ENCODE results near the gene GPC3. TPM values are rescaled to one million over a fixed set of nuclear protein-coding genes. Genes with fewer than 3 reads are reported as not detected.

Gene GPC3
- total and polyA plus RNA-seq, 2 experiments from 2014 or later, result 36.8 to 60.1 TPM

- TF ChIP-seq CTCF (conservative IDR thresholded peaks at IDR 0.05; ENCODE audit: low read depth in 2 of 2), result no peak
- no peak for TF ChIP-seq POLR2AphosphoS5 (IDR thresholded peaks at IDR 0.05; ENCODE audit: low read depth)
- no peak for TF ChIP-seq STAT1 (IDR thresholded peaks at IDR 0.05; ENCODE audit: unreplicated experiment)
- TF ChIP-seq ZNF114 (CRISPR knock-in tag; IDR thresholded peaks at IDR 0.05), result no peak
- no peak for TF ChIP-seq ZNF331 (CRISPR knock-in tag; IDR thresholded peaks at IDR 0.05; ENCODE audit: low read depth)
These were observed 165.8 kb downstream of the GPC3 start (continued) for GRCh38 chrX:133819546-133819945.

GRCh38 chrX:133818019-133818418, 167.4 kb downstream of the GPC3 start:
- DNase-seq (ENCODE audit: low spot score) (no peak), ATAC-seq (no peak)
- H3K4me3 ChIP-seq, result no peak overlapping the region
- H2AFZ ChIP-seq, result no peak overlapping the region
- Mint-ChIP-seq H3K9me3 (no peaks in the 10 kb centered on the region), H3K36me3 (ENCODE audit: low read depth) (no peaks in the 10 kb centered on the region), H3K27me3 (ENCODE audit: insufficient read depth, low read depth, poor library complexity) (no peaks in the 10 kb centered on the region), H3K4me1 (no peaks in the 10 kb centered on the region; the same call in 2 of the 3 replicates), H3K27ac (no peak overlapping the region), H3K4me3 (no peak overlapping the region)
- H4K20me1 ChIP-seq (replicated peaks; ENCODE audit: insufficient read depth), result no peaks in the 10 kb centered on the region
- no peaks in the 10 kb centered on the region for H3K36me3 ChIP-seq (ENCODE audit: insufficient read depth)
- H3K4me2 ChIP-seq, result no peak overlapping the region
- H3K4me1 ChIP-seq (ENCODE audit: insufficient read depth), result no peaks in the 10 kb centered on the region
- H3K79me2 ChIP-seq (replicated peaks; ENCODE audit: insufficient read depth), result no peaks in the 10 kb centered on the region
- H3K9me2 ChIP-seq (ENCODE audit: insufficient read depth), result no peaks in the 10 kb centered on the region
- no peaks in the 10 kb centered on the region for H3K27me3 ChIP-seq (ENCODE audit: insufficient read depth)
- no peaks in the 10 kb centered on the region for H3F3A ChIP-seq (replicated peaks; ENCODE audit: low read depth)
- no peak overlapping the region for H3K27ac ChIP-seq (ENCODE audit: low read depth)
- TF ChIP-seq ZNF331 (CRISPR knock-in tag; IDR thresholded peaks at IDR 0.05; ENCODE audit: low read depth) (no peak), NANOG (IDR thresholded peaks at IDR 0.05; ENCODE audit: borderline replicate concordance) (no peak), JUNB (IDR thresholded peaks at IDR 0.05; ENCODE audit: unreplicated experiment) (no peak), ETS1 (IDR thresholded peaks at IDR 0.05) (no peak), REST (IDR thresholded peaks at IDR 0.05; ENCODE audit: unreplicated experiment) (no peak), CTCF (conservative IDR thresholded peaks at IDR 0.05; ENCODE audit: low read depth in 2 of 2) (no peak), ZNF462 (CRISPR knock-in tag; IDR thresholded peaks at IDR 0.05) (no peak), CREB1 (CRISPR knock-in tag; IDR thresholded peaks at IDR 0.05; ENCODE audit: low read depth) (no peak)

All from GM23338 (cell line).